ENCODE results near the gene HPCAL1. TPM values are rescaled to one million over a fixed set of nuclear protein-coding genes. Genes with fewer than 3 reads are reported as not detected.
"Not testable (repeated sequence)": the region's sequence is repeated elsewhere in the genome, so short reads cannot be mapped to it uniquely, and the experiment has no call there.

The HPCAL1 gene
- total RNA-seq, 4 donors from 2014 or later: 29.0 to 56.7 (median 34.5) TPM

- Histone ChIP-seq H3K4me3 (no peak overlapping the region), H3K27me3 (no peaks in the 10 kb centered on the region), H3K36me3 (no peaks in the 10 kb centered on the region), H3K27ac (no peak overlapping the region), H3K4me1 (peaks cover 0 to 41% (median 31%) of the 10 kb centered on the region in 4 donors), H3K9me3 (no peaks in the 10 kb centered on the region)
- no peak for DNase-seq (ENCODE audit: low spot score in 2 of 2)
- TF ChIP-seq POLR2A (IDR thresholded peaks at IDR 0.05): no peak
- no peak for TF ChIP-seq CTCF (IDR thresholded peaks at IDR 0.05)
- no peak for TF ChIP-seq EP300 (IDR thresholded peaks at IDR 0.05)
- WGBS, 2 donors: 91 to 96% methylated on average over 7 of the region's 7 CpGs
These were observed 14.9 kb upstream of the HPCAL1 start for GRCh38 chr2:10287761-10288160.

- no peaks in the 10 kb centered on the region for H3K36me3 ChIP-seq
- H3K4me3 ChIP-seq: no peak overlapping the region
- 73 to 79% methylated on average over 6 of the region's 6 CpGs for WGBS, 2 donors
- H3K27ac ChIP-seq: no peak overlapping the region
- peaks cover 0 to 33% (median 27%) of the 10 kb centered on the region in 4 donors for H3K4me1 ChIP-seq
- H3K27me3 ChIP-seq: no peaks in the 10 kb centered on the region
- TF ChIP-seq EP300 (IDR thresholded peaks at IDR 0.05): no peak
- TF ChIP-seq POLR2A (IDR thresholded peaks at IDR 0.05): no peak
- no peak for TF ChIP-seq CTCF (IDR thresholded peaks at IDR 0.05)
- DNase-seq (ENCODE audit: low spot score in 2 of 2): no peak
- peaks cover 0 to 2% (median 0%) of the 10 kb centered on the region in 4 donors for H3K9me3 ChIP-seq
These were observed 14.1 kb upstream of the HPCAL1 start for GRCh38 chr2:10288606-10289005.

- no peak for DNase-seq (ENCODE audit: low spot score in 2 of 2)
- 84 to 88% methylated on average over 6 of the region's 6 CpGs for WGBS, 2 donors
These were observed 13.4 kb upstream of the HPCAL1 start for GRCh38 chr2:10289352-10289751.

GRCh38 chr2:10289891-10290290 lies 12.8 kb upstream of the HPCAL1 start:
- Histone ChIP-seq H3K4me1 (peaks cover 0 to 21% (median 20%) of the 10 kb centered on the region in 4 donors), H3K4me3 (no peak overlapping the region), H3K27me3 (no peaks in the 10 kb centered on the region), H3K9me3 (peaks cover 0 to 13% (median 0%) of the 10 kb centered on the region in 4 donors), H3K27ac (no peak overlapping the region), H3K36me3 (no peaks in the 10 kb centered on the region)
- no peak for TF ChIP-seq POLR2A (IDR thresholded peaks at IDR 0.05)
- TF ChIP-seq CTCF (IDR thresholded peaks at IDR 0.05): no peak
- no peak for TF ChIP-seq EP300 (IDR thresholded peaks at IDR 0.05)
- DNase-seq (ENCODE audit: low spot score in 2 of 2): no peak
- 84 to 91% methylated on average over 8 to 11 of the region's 11 CpGs for WGBS, 2 donors

More at GRCh38 chr2:10289352-10289751, 13.4 kb upstream of the HPCAL1 start:
- Histone ChIP-seq H3K27me3 (no peaks in the 10 kb centered on the region), H3K4me1 (peaks cover 0 to 26% (median 25%) of the 10 kb centered on the region in 4 donors), H3K4me3 (no peak overlapping the region), H3K36me3 (no peaks in the 10 kb centered on the region), H3K9me3 (peaks cover 0 to 9% (median 0%) of the 10 kb centered on the region in 4 donors), H3K27ac (no peak overlapping the region)
- no peak for TF ChIP-seq POLR2A (IDR thresholded peaks at IDR 0.05)
- no peak for TF ChIP-seq EP300 (IDR thresholded peaks at IDR 0.05)
- no peak for TF ChIP-seq CTCF (IDR thresholded peaks at IDR 0.05)

GRCh38 chr2:10291376-10291775 lies 11.3 kb upstream of the HPCAL1 start:
- H3K4me3 ChIP-seq; H3K36me3 ChIP-seq; H3K27me3 ChIP-seq; H3K4me1 ChIP-seq; DNase-seq (ENCODE audit: low spot score in 2 of 2); H3K27ac ChIP-seq: not testable (repeated sequence)
- WGBS, 2 donors: 48 to 81% methylated on average over 11 to 20 of the region's 20 CpGs
- peaks cover 0 to 16% (median 0%) of the 10 kb centered on the region in 4 donors for H3K9me3 ChIP-seq

GRCh38 chr2:10292033-10292432 lies 10.7 kb upstream of the HPCAL1 start:
- WGBS, 2 donors: 84 to 88% methylated on average over 4 of the region's 4 CpGs
- no peaks in the 10 kb centered on the region for H3K27me3 ChIP-seq
- TF ChIP-seq POLR2A (IDR thresholded peaks at IDR 0.05) (no peak), EP300 (IDR thresholded peaks at IDR 0.05) (no peak), CTCF (IDR thresholded peaks at IDR 0.05) (no peak)
- no peaks in the 10 kb centered on the region for H3K36me3 ChIP-seq
- H3K27ac ChIP-seq: no peak overlapping the region
- H3K4me1 ChIP-seq: peaks cover 0 to under 1% (median 0%) of the 10 kb centered on the region in 4 donors
- no peak overlapping the region for H3K4me3 ChIP-seq
- no peak for DNase-seq (ENCODE audit: low spot score in 2 of 2)
- H3K9me3 ChIP-seq: peaks cover 0 to 16% (median 0%) of the 10 kb centered on the region in 4 donors

Measured in tibial nerve (tissue), 4 donors.